Esophagus muscularis mucosa (tissue), 4 donors: ENCODE results near the gene TIE1. TPM values are rescaled to one million over a fixed set of nuclear protein-coding genes. Genes with fewer than 3 reads are reported as not detected.
A peak's percentile ranks its signal among the peaks of the same experiment; 100 is the strongest.

Source experiments
- DNase-seq: peaks from one replicate; pipeline ENCODE4 v3.0.0-alpha.2; 2017; ENCODE audit errors: extremely low spot score
- H3K27ac ChIP-seq, 4 donors: fragments of 200-600 bp; sonication (generic); replicated peaks in 1 of 4; 1 replicate in 3 of 4; 2 replicates in 1 of 4; pipeline ENCODE4 v1.5.1; 2016 to 2019; ENCODE audit warnings: mild to moderate bottlenecking in 1 of 4
- H3K27me3 ChIP-seq, 4 donors: fragments of 200-600 bp; sonication (generic); one replicate each; pipeline versions ENCODE4 v1.5.1 to v1.6.0; 2016 to 2019
- H3K36me3 ChIP-seq, 4 donors: fragments of 200-600 bp; sonication (generic); one replicate each; pipeline ENCODE4 v1.5.1; 2016 to 2019
- H3K4me1 ChIP-seq, 4 donors: fragments of 200-600 bp; sonication (generic); one replicate each; pipeline ENCODE4 v1.5.1; 2016 to 2019
- H3K4me3 ChIP-seq, 4 donors: fragments of 200-600 bp; sonication (generic); 1 replicate in 2 of 4; 2 replicates in 2 of 4; pipeline ENCODE4 v1.5.1; 2016 to 2019; ENCODE audit warnings: mild to moderate bottlenecking in 4 of 4, moderate library complexity in 1 of 4
- H3K9me3 ChIP-seq, 4 donors: fragments of 200-600 bp; sonication (generic); 1 replicate in 3 of 4; 2 replicates in 1 of 4; pipeline ENCODE4 v1.5.1; 2016 to 2019
- CTCF ChIP-seq, 3 experiments: fragments of 200-600 bp in 2 of 3; fragments of 450-650 bp in 1 of 3; sonication (generic) in 2 of 3; IDR thresholded peaks; one replicate each; pipeline ENCODE4 v1.5.1; 2017 to 2019; ENCODE audit warnings: antibody characterized with exemption in 3 of 3, mild to moderate bottlenecking in 2 of 3, moderate library complexity in 1 of 3
- EP300 ChIP-seq: sonication (generic); formaldehyde crosslinking; IDR thresholded peaks from one replicate; pipeline ENCODE4 v1.6.1; 2017; ENCODE audit warnings: antibody characterized with exemption
- POLR2A ChIP-seq: fragments of 450-650 bp; IDR thresholded peaks from one replicate; pipeline ENCODE4 v1.6.1; 2017; ENCODE audit warnings: antibody characterized with exemption, moderate library complexity, mild to moderate bottlenecking, low read depth
- POLR2AphosphoS5 ChIP-seq, 2 donors: sonication (generic); formaldehyde crosslinking; IDR thresholded peaks; one replicate each; pipeline ENCODE4 v1.6.1; 2017; ENCODE audit warnings: antibody characterized with exemption in 2 of 2
- WGBS: methylation state at CpG from one replicate; pipeline ENCODE4 v1.1.5; 2018; 5-methylcytosine and 5-hydroxymethylcytosine counted together
- intact Hi-C: fragments of 100-400 bp; cut with DNase I; formaldehyde crosslinking; loops from one replicate; pipeline ENCODE4 v1.15.1; 2023
- total RNA-seq, 4 donors: library from RNA; depleted of rRNA; stranded (reverse); fragments of >200 nt; gene quantifications; one replicate each; pipeline versions ENCODE4 v1.1.0 to v1.2.1, GENCODE V29; 2016

Gene TIE1
- total RNA-seq, 4 donors from 2014 or later = 16.2 to 51.1 (median 32.6) TPM

- Histone ChIP-seq H3K9me3 (no peaks in the 10 kb centered on the region), H3K36me3 (no peaks in the 10 kb centered on the region), H3K27ac (no peak overlapping the region), H3K4me1 (peaks cover 0 to 10% (median 4%) of the 10 kb centered on the region in 4 donors), H3K4me3 (peak overlapping the region in 1 of 4 donors; percentile 22), H3K27me3 (peaks cover 0 to 58% (median 11%) of the 10 kb centered on the region in 4 donors)
- no peak for DNase-seq
- intact Hi-C loops = no loop called here
- WGBS = 12% methylated on average over 14 of the region's 29 CpGs
- TF ChIP-seq EP300 (no peak), POLR2A (no peak)
These were observed 30.2 kb upstream of the TIE1 start for GRCh38 chr1:43270421-43271095.

GRCh38 chr1:43271186-43272118 is 29.3 kb upstream of the TIE1 start:
- Histone ChIP-seq H3K27me3 (peaks cover 0 to 58% (median 11%) of the 10 kb centered on the region in 4 donors), H3K4me1 (peaks cover 0 to 10% (median 4%) of the 10 kb centered on the region in 4 donors), H3K36me3 (no peaks in the 10 kb centered on the region), H3K9me3 (no peaks in the 10 kb centered on the region), H3K27ac (no peak overlapping the region), H3K4me3 (no peak overlapping the region)
- TF ChIP-seq POLR2A (no peak), EP300 (no peak), POLR2AphosphoS5 (IDR thresholded peaks at IDR 0.05) (no peak), CTCF (IDR thresholded peaks at IDR 0.05) (no peak)
- no peak for DNase-seq
- 77% methylated on average over 12 of the region's 12 CpGs for WGBS
- intact Hi-C loops = no loop called here

GRCh38 chr1:43272161-43272560 is 28.6 kb upstream of the TIE1 start:
- WGBS = 64% methylated on average over 7 of the region's 9 CpGs

GRCh38 chr1:43272576-43273571 is 27.9 kb upstream of the TIE1 start:
- Histone ChIP-seq H3K27ac (no peak overlapping the region), H3K9me3 (no peaks in the 10 kb centered on the region), H3K27me3 (peaks cover 0 to 58% (median 11%) of the 10 kb centered on the region in 4 donors), H3K4me1 (peaks cover 0 to 10% (median 4%) of the 10 kb centered on the region in 4 donors), H3K36me3 (no peaks in the 10 kb centered on the region), H3K4me3 (no peak overlapping the region)
- intact Hi-C loops = no loop called here
- DNase-seq = no peak
- no peak for TF ChIP-seq POLR2A
- no peak for TF ChIP-seq EP300
- no peak for TF ChIP-seq POLR2AphosphoS5 (IDR thresholded peaks at IDR 0.05)
- no peak for TF ChIP-seq CTCF (IDR thresholded peaks at IDR 0.05)
- 93% methylated on average over 28 of the region's 46 CpGs for WGBS

More at GRCh38 chr1:43272161-43272560, 28.6 kb upstream of the TIE1 start:
- TF ChIP-seq POLR2A (no peak), CTCF (IDR thresholded peaks at IDR 0.05) (no peak), POLR2AphosphoS5 (IDR thresholded peaks at IDR 0.05) (no peak), EP300 (no peak)
- DNase-seq = no peak
- Histone ChIP-seq H3K27me3 (peaks cover 0 to 58% (median 11%) of the 10 kb centered on the region in 4 donors), H3K36me3 (no peaks in the 10 kb centered on the region), H3K4me1 (peaks cover 0 to 10% (median 4%) of the 10 kb centered on the region in 4 donors), H3K27ac (no peak overlapping the region), H3K9me3 (no peaks in the 10 kb centered on the region), H3K4me3 (no peak overlapping the region)
- intact Hi-C loops = no loop called here
